ENCODE data around the gene ASTN2.

DNA sequence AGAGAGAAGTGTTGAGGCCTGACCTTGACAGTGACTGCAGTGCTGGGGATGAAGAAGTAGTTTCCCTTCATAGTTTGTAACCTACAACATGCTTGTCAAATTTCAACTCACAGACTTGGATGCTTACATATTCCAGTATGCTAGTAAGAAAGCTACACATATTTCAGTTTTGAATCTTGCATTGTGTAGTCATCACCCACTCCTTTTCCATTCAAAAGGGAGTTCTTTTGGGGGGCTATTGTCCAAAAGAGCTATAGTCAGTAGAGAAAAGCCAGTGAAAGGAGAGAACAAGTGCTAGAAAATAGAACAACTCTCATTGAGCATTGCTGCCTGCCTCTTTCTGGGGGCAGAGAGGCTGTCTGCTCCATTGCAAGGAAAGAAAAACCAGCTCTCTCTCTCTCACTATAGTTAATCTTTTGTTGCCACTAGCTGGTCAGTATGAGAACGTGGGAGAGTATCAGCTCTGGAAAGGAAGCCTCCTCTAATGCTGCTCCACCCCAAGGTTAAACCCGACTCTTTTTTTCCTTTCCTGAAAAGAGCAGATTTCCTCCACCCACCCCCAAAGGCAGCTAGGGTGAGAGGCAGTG, 7.3 kb downstream of the ASTN2 start:
- TF ChIP-seq ZBTB40 (IDR thresholded peaks at IDR 0.05; ENCODE audit: borderline replicate concordance): no peak
- TF ChIP-seq, protein P1, sequence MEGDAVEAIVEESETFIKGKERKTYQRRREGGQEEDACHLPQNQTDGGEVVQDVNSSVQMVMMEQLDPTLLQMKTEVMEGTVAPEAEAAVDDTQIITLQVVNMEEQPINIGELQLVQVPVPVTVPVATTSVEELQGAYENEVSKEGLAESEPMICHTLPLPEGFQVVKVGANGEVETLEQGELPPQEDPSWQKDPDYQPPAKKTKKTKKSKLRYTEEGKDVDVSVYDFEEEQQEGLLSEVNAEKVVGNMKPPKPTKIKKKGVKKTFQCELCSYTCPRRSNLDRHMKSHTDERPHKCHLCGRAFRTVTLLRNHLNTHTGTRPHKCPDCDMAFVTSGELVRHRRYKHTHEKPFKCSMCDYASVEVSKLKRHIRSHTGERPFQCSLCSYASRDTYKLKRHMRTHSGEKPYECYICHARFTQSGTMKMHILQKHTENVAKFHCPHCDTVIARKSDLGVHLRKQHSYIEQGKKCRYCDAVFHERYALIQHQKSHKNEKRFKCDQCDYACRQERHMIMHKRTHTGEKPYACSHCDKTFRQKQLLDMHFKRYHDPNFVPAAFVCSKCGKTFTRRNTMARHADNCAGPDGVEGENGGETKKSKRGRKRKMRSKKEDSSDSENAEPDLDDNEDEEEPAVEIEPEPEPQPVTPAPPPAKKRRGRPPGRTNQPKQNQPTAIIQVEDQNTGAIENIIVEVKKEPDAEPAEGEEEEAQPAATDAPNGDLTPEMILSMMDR (IDR thresholded peaks at IDR 0.05 in 2 of 3, conservative IDR thresholded peaks at IDR 0.05 in 1 of 3; ENCODE audit: control insufficient read depth in 2 of 3, extremely low read depth in 1 of 3, insufficient read depth in 1 of 3, low read depth in 3 of 3, low read length in 3 of 3): no peak
- no peak for TF ChIP-seq TCF12 (IDR thresholded peaks at IDR 0.05; ENCODE audit: low read depth, low read length)
- TF ChIP-seq CHD2 (IDR thresholded peaks at IDR 0.05; ENCODE audit: borderline replicate concordance, low read depth, low read length): no peak
- TF ChIP-seq GABPA (IDR thresholded peaks at IDR 0.05; ENCODE audit: low read depth): no peak
- TF ChIP-seq FOXM1 (IDR thresholded peaks at IDR 0.05; ENCODE audit: low read depth, low read length): no peak
- no peak for TF ChIP-seq MXI1 (IDR thresholded peaks at IDR 0.05; ENCODE audit: low read depth, low read length)
